SIG-M5 (cell line): ENCODE measurements around the gene PRG2.
"Not testable (repeated sequence)": the region's sequence is repeated elsewhere in the genome, so short reads cannot be mapped to it uniquely, and the experiment has no call there.

Experiments used
- DNase-seq: peaks from one replicate; lab custom pipeline; 2025; lab: John Stamatoyannopoulos, UW

The PRG2 gene

GRCh38 chr11:57347336-57347735, 43.1 kb downstream of the PRG2 start:
- no peak for DNase-seq

GRCh38 chr11:57345555-57346211, 44.8 kb downstream of the PRG2 start:
- no peak for DNase-seq

- no peak for DNase-seq
These were observed 45.6 kb downstream of the PRG2 start for GRCh38 chr11:57344826-57345225.

GRCh38 chr11:57343825-57344224, 46.6 kb downstream of the PRG2 start:
- DNase-seq, result no peak

- DNase-seq, result no peak
These were observed 47.7 kb downstream of the PRG2 start for GRCh38 chr11:57342702-57343101.

GRCh38 chr11:57341250-57341808, 49.1 kb downstream of the PRG2 start:
- DNase-seq, result no peak

GRCh38 chr11:57340039-57340615, 50.3 kb downstream of the PRG2 start:
- no peak for DNase-seq

GRCh38 chr11:57339328-57339727, 51.1 kb downstream of the PRG2 start:
- no peak for DNase-seq

GRCh38 chr11:57338142-57338541, 52.3 kb downstream of the PRG2 start, which contains the start of gene P2RX3:
P2RX3 (plus strand) TSS chr11:57338352; CDS start chr11:57338551, 199 bp downstream.
- DNase-seq, result no peak

GRCh38 chr11:57336856-57337255, 53.6 kb downstream of the PRG2 start:
- DNase-seq, result not testable (repeated sequence)
